Esophagus muscularis mucosa (tissue), 4 donors: ENCODE results near the gene ICA1L. TPM values are rescaled to one million over a fixed set of nuclear protein-coding genes. Genes with fewer than 3 reads are reported as not detected.
A peak's percentile ranks its signal among the peaks of the same experiment; 100 is the strongest.
"Not testable (repeated sequence)": the region's sequence is repeated elsewhere in the genome, so short reads cannot be mapped to it uniquely, and the experiment has no call there.

Source experiments
- DNase-seq: peaks from one replicate; pipeline ENCODE4 v3.0.0-alpha.2; 2017; ENCODE audit errors: extremely low spot score
- H3K27ac ChIP-seq, 4 donors: fragments of 200-600 bp; sonication (generic); replicated peaks in 1 of 4; 1 replicate in 3 of 4; 2 replicates in 1 of 4; pipeline ENCODE4 v1.5.1; 2016 to 2019; ENCODE audit warnings: mild to moderate bottlenecking in 1 of 4
- H3K27me3 ChIP-seq, 4 donors: fragments of 200-600 bp; sonication (generic); one replicate each; pipeline versions ENCODE4 v1.5.1 to v1.6.0; 2016 to 2019
- H3K36me3 ChIP-seq, 4 donors: fragments of 200-600 bp; sonication (generic); one replicate each; pipeline ENCODE4 v1.5.1; 2016 to 2019
- H3K4me1 ChIP-seq, 4 donors: fragments of 200-600 bp; sonication (generic); one replicate each; pipeline ENCODE4 v1.5.1; 2016 to 2019
- H3K4me3 ChIP-seq, 4 donors: fragments of 200-600 bp; sonication (generic); 1 replicate in 2 of 4; 2 replicates in 2 of 4; pipeline ENCODE4 v1.5.1; 2016 to 2019; ENCODE audit warnings: mild to moderate bottlenecking in 4 of 4, moderate library complexity in 1 of 4
- H3K9me3 ChIP-seq, 4 donors: fragments of 200-600 bp; sonication (generic); 1 replicate in 3 of 4; 2 replicates in 1 of 4; pipeline ENCODE4 v1.5.1; 2016 to 2019
- CTCF ChIP-seq, 3 experiments: fragments of 200-600 bp in 2 of 3; fragments of 450-650 bp in 1 of 3; sonication (generic) in 2 of 3; IDR thresholded peaks; one replicate each; pipeline ENCODE4 v1.5.1; 2017 to 2019; ENCODE audit warnings: antibody characterized with exemption in 3 of 3, mild to moderate bottlenecking in 2 of 3, moderate library complexity in 1 of 3
- EP300 ChIP-seq: sonication (generic); formaldehyde crosslinking; IDR thresholded peaks from one replicate; pipeline ENCODE4 v1.6.1; 2017; ENCODE audit warnings: antibody characterized with exemption
- POLR2A ChIP-seq: fragments of 450-650 bp; IDR thresholded peaks from one replicate; pipeline ENCODE4 v1.6.1; 2017; ENCODE audit warnings: antibody characterized with exemption, moderate library complexity, mild to moderate bottlenecking, low read depth
- POLR2AphosphoS5 ChIP-seq, 2 donors: sonication (generic); formaldehyde crosslinking; IDR thresholded peaks; one replicate each; pipeline ENCODE4 v1.6.1; 2017; ENCODE audit warnings: antibody characterized with exemption in 2 of 2
- WGBS: methylation state at CpG from one replicate; pipeline ENCODE4 v1.1.5; 2018; 5-methylcytosine and 5-hydroxymethylcytosine counted together
- intact Hi-C: fragments of 100-400 bp; cut with DNase I; formaldehyde crosslinking; loops from one replicate; pipeline ENCODE4 v1.15.1; 2023
- total RNA-seq, 4 donors: library from RNA; depleted of rRNA; stranded (reverse); fragments of >200 nt; gene quantifications; one replicate each; pipeline versions ENCODE4 v1.1.0 to v1.2.1, GENCODE V29; 2016

The ICA1L gene
- 10 to 100 TPM in 2 of 4 donors, 1 to 10 TPM in 2; 9.6 to 14.4 (median 11.8) TPM for total RNA-seq

GRCh38 chr2:202871300-202872141, at the start of gene ICA1L:
TSS of gene ICA1L (minus strand) at chr2:202871766. CDS start at chr2:202829009, 42,757 bp downstream.
- Histone ChIP-seq H3K27ac (peak within 1 kb of the TSS; percentile 77 to 92 (median 90)), H3K36me3 (no peaks in the 10 kb centered on the region), H3K9me3 (no peaks in the 10 kb centered on the region), H3K27me3 (no peaks in the 10 kb centered on the region), H3K4me1 (peaks cover 4 to 16% (median 15%) of the 10 kb centered on the region in 4 donors), H3K4me3 (peak within 1 kb of the TSS; percentile 83 to 94 (median 90))
- intact Hi-C loops = no loop called here
- WGBS = under 1% methylated on average over 14 of the region's 93 CpGs
- TF ChIP-seq POLR2A (no peak), CTCF (IDR thresholded peaks at IDR 0.05) (no peak), POLR2AphosphoS5 (IDR thresholded peaks at IDR 0.05) (peak in 1 of 2 donors; percentile 48), EP300 (no peak)
- DNase-seq = no peak

- no peak for DNase-seq
- intact Hi-C loops = no loop called here
- peaks cover 8 to 43% (median 30%) of the 10 kb centered on the region in 4 donors for H3K36me3 ChIP-seq
These were observed 47.3 kb upstream of the ICA1L start for GRCh38 chr2:202918860-202919259.

GRCh38 chr2:202912342-202913201, 41.0 kb upstream of the ICA1L start:
- DNase-seq = not testable (repeated sequence)

More at GRCh38 chr2:202918860-202919259, 47.3 kb upstream of the ICA1L start:
- H3K4me1 ChIP-seq = peaks cover 0 to under 1% (median 0%) of the 10 kb centered on the region in 4 donors
- no peaks in the 10 kb centered on the region for H3K27me3 ChIP-seq
- TF ChIP-seq EP300 = no peak
- TF ChIP-seq CTCF (IDR thresholded peaks at IDR 0.05) = no peak
- TF ChIP-seq POLR2A = no peak
- TF ChIP-seq POLR2AphosphoS5 (IDR thresholded peaks at IDR 0.05) = no peak
- H3K4me3 ChIP-seq = no peak overlapping the region
- WGBS = 91% methylated on average over 1 of the region's 1 CpG
- H3K9me3 ChIP-seq = no peaks in the 10 kb centered on the region
- no peak overlapping the region for H3K27ac ChIP-seq

GRCh38 chr2:202911512-202912341, 40.2 kb upstream of the ICA1L start, which contains the start of the genes CARF and WDR12:
TSS of gene CARF (plus strand) at chr2:202912275. CDS start at chr2:202941903, 29,628 bp downstream.
TSS of gene WDR12 (minus strand) at chr2:202911673. CDS start at chr2:202911476, 197 bp downstream.
- 1% methylated on average over 38 of the region's 39 CpGs for WGBS
- intact Hi-C loops = no loop called here
- no peak for TF ChIP-seq CTCF (IDR thresholded peaks at IDR 0.05)
- TF ChIP-seq POLR2AphosphoS5 (IDR thresholded peaks at IDR 0.05) = peak; percentile 81 to 85
- TF ChIP-seq EP300 = no peak
- TF ChIP-seq POLR2A = peak; percentile 25
- Histone ChIP-seq H3K4me1 (peaks cover 16 to 29% (median 27%) of the 10 kb centered on the region in 4 donors), H3K4me3 (peak within 1 kb of the TSS; percentile 65 to 78 (median 73)), H3K36me3 (peaks cover 0 to 8% (median 0%) of the 10 kb centered on the region in 4 donors), H3K9me3 (no peaks in the 10 kb centered on the region), H3K27me3 (no peaks in the 10 kb centered on the region), H3K27ac (peak within 1 kb of the TSS; percentile 79 to 93 (median 88))
- DNase-seq = peak; percentile 96

More at GRCh38 chr2:202912342-202913201, 41.0 kb upstream of the ICA1L start:
- peak overlapping the region; percentile 65 to 78 (median 73) for H3K4me3 ChIP-seq
- 4% methylated on average over 11 of the region's 49 CpGs for WGBS
- H3K36me3 ChIP-seq, intact Hi-C loops, H3K27me3 ChIP-seq, H3K9me3 ChIP-seq: not testable (repeated sequence)
- peak overlapping the region; percentile 79 to 93 (median 88) for H3K27ac ChIP-seq
- H3K4me1 ChIP-seq = peaks cover 16 to 29% (median 27%) of the 10 kb centered on the region in 4 donors
